DOHH2 (cell line): Measurements from ENCODE around the gene FBXO11.

Experiments used
- EZH2phosphoT487 ChIP-seq: fragments of 200-600 bp; sonication (generic); IDR thresholded peaks from 2 replicates; pipeline ENCODE4 v1.6.1; 2017; ENCODE audit warnings: borderline replicate concordance, mild to moderate bottlenecking, antibody characterized with exemption, low read length, moderate library complexity, mixed read lengths
- TF ChIP-seq, protein P1 (sequence below): fragments of 200-600 bp; sonication (generic); IDR thresholded peaks from one replicate; pipeline ENCODE4 v1.5.1; 2014; ENCODE audit warnings: antibody characterized with exemption, mild to moderate bottlenecking, low read depth, low read length; ENCODE audit not compliant: poor library complexity, severe bottlenecking

DNA sequence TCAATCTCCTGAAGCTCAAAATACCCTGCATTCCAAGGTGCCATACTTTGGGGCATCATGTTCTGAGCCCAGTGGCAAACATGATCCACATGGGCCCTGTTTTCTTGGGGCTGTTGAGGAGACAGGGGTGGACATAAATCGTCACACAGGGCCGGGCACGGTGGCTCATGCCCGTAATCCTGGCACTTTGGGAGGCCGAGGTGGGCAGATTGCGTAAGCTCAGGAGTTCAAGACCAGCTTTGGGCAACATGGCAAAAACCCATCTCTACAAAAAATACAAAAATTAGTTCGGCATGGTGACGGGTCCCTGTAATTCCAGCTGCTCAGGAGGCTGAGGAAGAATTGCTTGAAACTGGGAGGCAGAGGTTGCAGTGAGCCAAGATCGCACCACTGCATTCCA is 137.0 kb downstream of the FBXO11 start:
- TF ChIP-seq, protein P1, sequence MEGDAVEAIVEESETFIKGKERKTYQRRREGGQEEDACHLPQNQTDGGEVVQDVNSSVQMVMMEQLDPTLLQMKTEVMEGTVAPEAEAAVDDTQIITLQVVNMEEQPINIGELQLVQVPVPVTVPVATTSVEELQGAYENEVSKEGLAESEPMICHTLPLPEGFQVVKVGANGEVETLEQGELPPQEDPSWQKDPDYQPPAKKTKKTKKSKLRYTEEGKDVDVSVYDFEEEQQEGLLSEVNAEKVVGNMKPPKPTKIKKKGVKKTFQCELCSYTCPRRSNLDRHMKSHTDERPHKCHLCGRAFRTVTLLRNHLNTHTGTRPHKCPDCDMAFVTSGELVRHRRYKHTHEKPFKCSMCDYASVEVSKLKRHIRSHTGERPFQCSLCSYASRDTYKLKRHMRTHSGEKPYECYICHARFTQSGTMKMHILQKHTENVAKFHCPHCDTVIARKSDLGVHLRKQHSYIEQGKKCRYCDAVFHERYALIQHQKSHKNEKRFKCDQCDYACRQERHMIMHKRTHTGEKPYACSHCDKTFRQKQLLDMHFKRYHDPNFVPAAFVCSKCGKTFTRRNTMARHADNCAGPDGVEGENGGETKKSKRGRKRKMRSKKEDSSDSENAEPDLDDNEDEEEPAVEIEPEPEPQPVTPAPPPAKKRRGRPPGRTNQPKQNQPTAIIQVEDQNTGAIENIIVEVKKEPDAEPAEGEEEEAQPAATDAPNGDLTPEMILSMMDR = no peak
- no peak for TF ChIP-seq EZH2phosphoT487
